Posterior vena cava (tissue), 2 donors: ENCODE results near the gene SLC2A11. TPM values are rescaled to one million over a fixed set of nuclear protein-coding genes. Genes with fewer than 3 reads are reported as not detected.

Source experiments
- DNase-seq: peaks from one replicate; pipeline ENCODE4 v3.0.0-alpha.2; 2020; ENCODE audit warnings: low spot score
- intact Hi-C, 2 donors: fragments of 100-400 bp; cut with DNase I; formaldehyde crosslinking; loops; one replicate each; pipeline versions ENCODE4 v1.14.1 to v1.14.2; 2022 to 2023
- total RNA-seq, 2 donors: library from RNA; stranded (reverse); fragmentation: NEBNext Ultra II Directional; extraction: Animal tissue kit (Norgen Biotek cat#: 25700); gene quantifications; one replicate each; pipeline ENCODE4 v1.2.1, GENCODE V29; 2021
- donor health status: DM: yes; HTN: yes; CAD: no.
- donor health status: DM: yes; HTN: yes; CAD: no.

SLC2A11 gene
- total RNA-seq, 2 donors from 2014 or later, result 4.9 to 7.4 TPM

DNA sequence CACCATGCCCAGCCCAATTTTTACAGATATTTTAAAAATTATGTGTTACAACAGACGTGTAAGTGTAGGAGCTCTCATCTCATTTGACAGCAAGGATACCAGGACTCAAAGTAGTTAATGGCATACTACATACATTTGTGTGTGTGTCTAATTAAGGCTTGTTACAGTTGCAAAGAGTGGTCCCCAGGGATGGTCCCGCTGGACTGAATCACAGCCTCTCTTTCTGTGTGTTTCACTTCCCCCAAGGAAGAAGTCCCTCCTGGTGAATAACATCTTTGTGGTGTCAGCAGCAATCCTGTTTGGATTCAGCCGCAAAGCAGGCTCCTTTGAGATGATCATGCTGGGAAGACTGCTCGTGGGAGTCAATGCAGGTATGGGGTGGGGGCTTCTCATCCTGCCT, 17.2 kb downstream of the SLC2A11 start:
- DNase-seq, result no peak
- intact Hi-C loops, result no loop called here

- no peak for DNase-seq
- intact Hi-C loops, result no loop called here
These were observed 18.1 kb downstream of the SLC2A11 start for GRCh38 chr22:23875801-23876200.

DNA sequence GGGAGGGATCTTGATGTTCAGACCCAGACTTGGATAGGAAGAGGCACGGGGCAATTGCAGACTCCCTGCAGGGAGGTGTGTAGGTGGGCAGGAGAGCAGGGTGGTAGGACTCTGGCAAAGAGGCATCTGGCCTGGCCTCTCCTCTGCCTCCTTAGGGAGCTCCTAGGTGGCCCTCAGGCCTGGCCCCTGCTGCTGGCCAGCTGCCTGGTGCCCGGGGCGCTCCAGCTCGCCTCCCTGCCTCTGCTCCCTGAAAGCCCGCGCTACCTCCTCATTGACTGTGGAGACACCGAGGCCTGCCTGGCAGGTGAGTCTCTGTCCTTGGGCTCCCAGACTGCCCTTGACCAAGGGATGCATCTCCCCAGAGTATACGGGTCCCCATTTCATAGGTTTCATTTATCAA, 19.9 kb downstream of the SLC2A11 start:
- intact Hi-C loops, result no loop called here
- no peak for DNase-seq

- intact Hi-C loops, result no loop called here
- no peak for DNase-seq
These were observed 20.5 kb downstream of the SLC2A11 start for GRCh38 chr22:23878219-23878618.

- DNase-seq, result no peak
- intact Hi-C loops, result no loop called here
These were observed 24.7 kb downstream of the SLC2A11 start for GRCh38 chr22:23882370-23882769.

- no peak for DNase-seq
- intact Hi-C loops, result no loop called here
These were observed 26.0 kb downstream of the SLC2A11 start for GRCh38 chr22:23883658-23884057.

DNA sequence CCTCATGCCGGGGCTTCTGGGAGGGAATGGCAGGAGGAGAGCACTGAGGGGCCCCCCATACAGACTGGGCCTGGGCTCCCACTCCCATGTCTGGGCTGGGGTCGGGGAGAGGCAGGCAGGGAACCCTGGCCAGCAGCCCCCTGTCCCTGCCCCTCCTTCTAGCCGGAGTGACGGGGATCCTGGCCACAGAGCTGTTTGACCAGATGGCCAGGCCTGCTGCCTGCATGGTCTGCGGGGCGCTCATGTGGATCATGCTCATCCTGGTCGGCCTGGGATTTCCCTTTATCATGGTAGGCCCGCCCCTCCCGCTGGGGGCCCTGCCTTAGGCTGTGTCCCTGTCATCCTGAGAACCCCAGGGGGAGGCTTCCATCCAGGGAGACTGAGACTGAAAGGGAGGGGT, 26.5 kb downstream of the SLC2A11 start:
- no peak for DNase-seq
- intact Hi-C loops, result no loop called here

DNA sequence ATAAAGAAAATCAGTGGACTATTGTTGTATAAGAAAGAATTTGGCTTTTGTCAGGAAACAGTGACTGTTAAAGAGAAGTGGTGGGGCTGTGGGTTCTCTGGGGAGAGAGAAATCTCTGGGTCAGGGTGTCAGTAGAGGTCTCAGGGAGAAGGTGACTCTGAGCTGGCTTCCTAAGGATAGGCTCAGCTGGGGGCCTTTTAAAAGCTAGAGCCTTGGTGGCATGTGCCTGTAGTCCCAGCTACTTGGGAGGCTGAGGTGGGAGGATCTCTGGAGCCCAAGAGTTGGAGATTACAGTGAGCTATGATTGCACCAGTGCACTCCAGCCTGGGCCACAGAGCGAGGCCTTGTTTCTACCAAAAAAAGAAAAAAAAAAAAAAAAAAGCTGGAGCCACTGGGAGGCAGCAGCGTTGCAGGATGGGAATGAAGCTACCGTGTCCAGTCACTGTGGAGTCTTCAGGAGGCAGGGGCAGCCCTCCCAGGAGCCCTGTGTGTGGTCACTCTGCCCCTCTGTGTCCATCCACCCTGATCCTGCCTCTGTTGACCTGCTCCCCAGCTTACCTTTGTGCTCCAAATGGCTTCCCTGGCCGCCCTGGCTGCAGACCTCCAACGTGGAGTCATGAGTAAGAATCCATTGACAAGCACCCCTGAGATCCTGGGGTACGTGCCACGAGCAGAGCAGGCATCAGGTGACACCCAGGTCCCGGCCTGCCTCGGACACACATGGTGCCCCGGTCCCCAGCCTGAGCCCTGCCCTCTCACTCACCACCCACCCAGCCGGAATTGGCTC, 31.1 kb downstream of the SLC2A11 start:
- intact Hi-C loops, result no loop called here
- no peak for DNase-seq

DNA sequence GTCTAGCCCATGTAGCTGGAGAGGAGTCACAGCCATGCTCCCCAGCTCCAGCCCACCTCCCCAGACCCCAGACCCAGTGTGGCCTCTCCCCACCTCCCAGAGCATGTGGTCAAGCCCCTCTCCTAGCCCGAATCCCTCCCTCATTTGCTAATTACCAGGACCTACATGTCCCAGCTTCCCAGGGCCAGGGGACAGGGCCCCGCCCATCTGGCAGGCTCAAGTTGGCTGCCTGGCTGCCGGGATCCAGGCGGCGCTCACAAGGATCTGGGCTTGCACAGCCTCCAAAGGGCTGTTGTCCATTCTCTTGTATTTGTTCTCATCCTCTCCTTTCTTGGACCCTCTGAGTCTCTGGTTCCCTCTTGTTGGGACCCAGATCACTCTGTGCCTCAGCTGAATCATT, 31.9 kb downstream of the SLC2A11 start:
- DNase-seq, result no peak
- intact Hi-C loops, result no loop called here

GRCh38 chr22:23891726-23892125, 34.1 kb downstream of the SLC2A11 start:
- intact Hi-C loops, result no loop called here
- DNase-seq, result no peak

GRCh38 chr22:23892130-23892529, 34.5 kb downstream of the SLC2A11 start:
- DNase-seq, result no peak
- intact Hi-C loops, result no loop called here

- intact Hi-C loops, result no loop called here
- DNase-seq, result no peak
These were observed 35.0 kb downstream of the SLC2A11 start for GRCh38 chr22:23892706-23893105.

DNA sequence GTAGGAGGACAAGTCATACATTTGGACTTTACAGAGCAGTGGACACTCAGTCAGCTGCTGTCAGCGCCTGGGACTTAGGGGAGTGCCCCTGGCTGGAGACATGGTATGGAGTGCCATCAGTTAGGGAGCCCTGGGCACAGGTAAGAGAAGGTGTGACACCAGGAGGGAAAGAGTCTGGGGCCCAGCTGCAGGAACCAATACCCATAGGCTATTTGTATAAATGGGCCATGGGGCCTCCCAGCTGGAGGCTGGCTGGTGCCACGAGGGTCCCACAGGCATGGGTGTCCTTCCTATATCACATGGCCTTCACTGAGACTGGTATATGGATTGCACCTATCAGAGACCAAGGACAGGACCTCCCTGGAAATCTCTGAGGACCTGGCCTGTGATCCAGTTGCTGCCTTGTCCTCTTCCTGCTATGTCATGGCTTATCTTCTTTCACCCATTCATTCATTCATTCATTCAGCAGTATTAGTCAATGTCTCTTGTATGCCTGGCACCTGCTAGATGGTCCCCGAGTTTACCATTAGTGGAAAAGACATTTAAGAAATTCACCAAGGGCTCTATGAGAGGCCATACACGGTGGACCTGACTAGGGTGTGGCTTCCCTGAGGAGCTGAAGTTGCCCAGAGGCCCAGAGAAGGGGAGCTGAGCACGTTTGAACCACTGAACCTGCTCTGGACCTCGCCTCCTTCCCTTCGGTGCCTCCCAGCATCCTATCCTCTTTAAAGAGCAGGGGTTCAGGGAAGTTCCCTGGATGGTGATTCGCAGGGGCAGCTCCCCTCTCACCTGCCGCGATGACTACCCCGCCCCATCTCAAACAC, 35.7 kb downstream of the SLC2A11 start:
- intact Hi-C loops, result no loop called here

DNA sequence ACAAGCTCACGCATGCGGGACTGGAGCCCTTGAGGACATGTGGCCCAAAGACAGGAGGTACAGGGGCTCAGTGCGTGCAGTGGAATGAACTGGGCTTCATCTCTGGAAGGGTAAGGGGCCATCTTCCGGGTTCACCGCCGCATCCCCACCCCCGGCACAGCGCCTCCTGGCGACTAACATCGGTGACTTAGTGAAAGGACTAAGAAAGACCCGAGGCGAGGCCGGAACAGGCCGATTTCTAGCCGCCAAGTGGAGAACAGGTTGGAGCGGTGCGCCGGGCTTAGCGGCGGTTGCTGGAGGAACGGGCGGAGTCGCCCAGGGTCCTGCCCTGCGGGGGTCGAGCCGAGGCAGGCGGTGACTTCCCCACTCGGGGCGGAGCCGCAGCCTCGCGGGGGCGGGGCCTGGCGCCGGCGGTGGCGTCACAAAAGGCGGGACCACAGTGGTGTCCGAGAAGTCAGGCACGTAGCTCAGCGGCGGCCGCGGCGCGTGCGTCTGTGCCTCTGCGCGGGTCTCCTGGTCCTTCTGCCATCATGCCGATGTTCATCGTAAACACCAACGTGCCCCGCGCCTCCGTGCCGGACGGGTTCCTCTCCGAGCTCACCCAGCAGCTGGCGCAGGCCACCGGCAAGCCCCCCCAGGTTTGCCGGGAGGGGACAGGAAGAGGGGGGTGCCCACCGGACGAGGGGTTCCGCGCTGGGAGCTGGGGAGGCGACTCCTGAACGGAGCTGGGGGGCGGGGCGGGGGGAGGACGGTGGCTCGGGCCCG, 36.5 kb downstream of the SLC2A11 start, which contains the start of gene MIF:
Gene MIF (plus strand): TSS at position 439 of the 765 bp plus-strand sequence. CDS start 92 bp downstream, at position 531.
- peak; percentile 99 for DNase-seq
- intact Hi-C loops, result no loop called here

More for the DNA sequence above, 35.7 kb downstream of the SLC2A11 start:
- peak; percentile 66 for DNase-seq

DNA sequence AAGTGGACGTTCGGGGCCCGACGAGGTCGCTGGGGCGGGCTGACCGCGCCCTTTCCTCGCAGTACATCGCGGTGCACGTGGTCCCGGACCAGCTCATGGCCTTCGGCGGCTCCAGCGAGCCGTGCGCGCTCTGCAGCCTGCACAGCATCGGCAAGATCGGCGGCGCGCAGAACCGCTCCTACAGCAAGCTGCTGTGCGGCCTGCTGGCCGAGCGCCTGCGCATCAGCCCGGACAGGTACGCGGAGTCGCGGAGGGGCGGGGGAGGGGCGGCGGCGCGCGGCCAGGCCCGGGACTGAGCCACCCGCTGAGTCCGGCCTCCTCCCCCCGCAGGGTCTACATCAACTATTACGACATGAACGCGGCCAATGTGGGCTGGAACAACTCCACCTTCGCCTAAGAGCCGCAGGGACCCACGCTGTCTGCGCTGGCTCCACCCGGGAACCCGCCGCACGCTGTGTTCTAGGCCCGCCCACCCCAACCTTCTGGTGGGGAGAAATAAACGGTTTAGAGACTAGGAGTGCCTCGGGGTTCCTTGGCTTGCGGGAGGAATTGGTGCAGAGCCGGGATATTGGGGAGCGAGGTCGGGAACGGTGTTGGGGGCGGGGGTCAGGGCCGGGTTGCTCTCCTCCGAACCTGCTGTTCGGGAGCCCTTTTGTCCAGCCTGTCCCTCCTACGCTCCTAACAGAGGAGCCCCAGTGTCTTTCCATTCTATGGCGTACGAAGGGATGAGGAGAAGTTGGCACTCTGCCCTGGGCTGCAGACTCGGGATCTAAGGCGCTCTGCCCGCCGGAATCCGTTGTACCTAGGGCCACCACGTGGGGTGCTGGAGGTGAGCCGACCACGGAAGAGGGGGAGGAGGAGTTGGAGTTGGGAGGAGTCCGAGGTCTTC, 37.3 kb downstream of the SLC2A11 start:
- intact Hi-C loops, result no loop called here
- DNase-seq, result peak; percentile 91

GRCh38 chr22:23895599-23896144, 38.0 kb downstream of the SLC2A11 start:
- intact Hi-C loops, result no loop called here
- DNase-seq, result no peak

DNA sequence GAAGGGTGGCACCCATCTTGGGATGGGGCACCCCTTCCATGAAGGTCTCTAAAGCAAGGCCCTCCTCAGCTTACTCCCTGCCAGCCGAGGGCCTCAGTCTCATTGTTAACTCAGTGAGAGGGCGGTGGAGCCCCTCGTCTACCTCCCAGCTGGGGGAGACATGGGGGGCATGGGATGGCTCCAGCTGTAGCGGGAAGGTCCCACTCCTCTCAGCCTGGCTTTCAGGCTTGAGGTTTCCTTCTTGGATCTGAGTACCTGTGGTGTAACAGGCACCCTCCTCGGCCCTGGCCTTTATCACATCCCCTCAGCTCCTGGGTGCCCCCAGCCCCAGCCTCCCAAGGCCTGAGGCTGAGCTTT, 38.5 kb downstream of the SLC2A11 start:
- intact Hi-C loops, result no loop called here
- DNase-seq, result no peak

- intact Hi-C loops, result no loop called here
- no peak for DNase-seq
These were observed 39.0 kb downstream of the SLC2A11 start for GRCh38 chr22:23896523-23897186.
